NK-92 (cell line): ENCODE data around the gene FAM53C.
"Not testable (repeated sequence)": the region's sequence is repeated elsewhere in the genome, so short reads cannot be mapped to it uniquely, and the experiment has no call there.

Experiments used
- DNase-seq: peaks from one replicate; lab custom pipeline; 2025; ENCODE audit not compliant: unreplicated experiment; lab: John Stamatoyannopoulos, UW

FAM53C gene

DNA sequence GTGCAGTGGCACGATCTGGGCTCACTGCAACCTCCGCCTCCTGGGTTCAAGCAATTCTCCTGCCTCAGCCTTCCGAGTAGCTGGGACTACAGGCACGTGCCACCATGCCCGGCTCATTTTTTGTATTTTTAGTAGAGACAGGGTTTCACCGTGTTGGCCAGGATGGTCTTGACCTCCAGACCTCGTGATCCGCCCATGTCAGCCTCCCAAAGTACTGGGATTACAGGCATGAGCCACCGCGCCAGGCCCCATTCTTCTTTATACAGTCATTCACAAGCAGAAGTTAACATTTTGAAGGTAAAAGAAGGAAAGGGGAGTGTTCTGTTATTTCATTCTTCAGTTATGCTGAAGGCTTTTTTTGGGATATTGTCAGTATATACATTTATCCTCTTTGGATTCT, 51.8 kb downstream of the FAM53C start:
- not testable (repeated sequence) for DNase-seq

DNA sequence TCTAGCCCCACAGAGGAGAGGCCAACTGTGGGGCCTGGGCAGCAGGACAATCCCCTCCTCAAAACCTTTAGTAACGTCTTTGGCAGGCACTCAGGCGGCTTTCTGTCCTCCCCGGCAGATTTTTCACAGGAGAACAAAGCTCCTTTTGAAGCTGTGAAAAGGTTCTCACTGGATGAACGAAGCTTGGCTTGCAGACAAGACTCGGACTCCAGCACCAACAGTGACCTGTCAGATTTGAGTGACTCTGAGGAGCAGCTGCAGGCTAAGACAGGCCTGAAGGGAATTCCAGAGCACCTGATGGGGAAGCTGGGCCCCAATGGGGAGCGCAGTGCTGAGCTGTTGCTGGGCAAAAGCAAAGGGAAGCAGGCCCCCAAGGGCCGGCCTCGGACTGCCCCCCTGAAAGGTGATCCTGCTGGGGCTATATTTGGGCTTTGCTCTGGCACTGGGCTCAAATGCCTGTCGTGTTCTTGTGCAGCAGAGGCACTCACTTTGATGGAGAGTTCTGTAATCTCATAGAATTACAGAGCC, 53.9 kb downstream of the FAM53C start:
- DNase-seq: no peak
